H54 (cell line): ENCODE results near the gene MVP.
"Not testable (repeated sequence)": the region's sequence is repeated elsewhere in the genome, so short reads cannot be mapped to it uniquely, and the experiment has no call there.

Experiments used
- DNase-seq: peaks from one replicate; pipeline ENCODE4 v3.0.0; 2011; ENCODE audit warnings: low spot score, mixed read lengths; ENCODE audit not compliant: insufficient read length
- FAIRE-seq: peaks from 3 replicates; lab custom pipeline; 2011; peaks lifted over from hg19 to GRCh38; lab: Jason Lieb, UNC
- POLR2A ChIP-seq: IDR thresholded peaks from 2 replicates; pipeline ENCODE4 v1.6.1; 2011; ENCODE audit warnings: low read depth, mild to moderate bottlenecking, low read length

Gene MVP

GRCh38 chr16:29849505-29849904, 29.2 kb downstream of the MVP start:
- DNase-seq (no peak), FAIRE-seq (no peak)
- TF ChIP-seq POLR2A, result no peak

DNA sequence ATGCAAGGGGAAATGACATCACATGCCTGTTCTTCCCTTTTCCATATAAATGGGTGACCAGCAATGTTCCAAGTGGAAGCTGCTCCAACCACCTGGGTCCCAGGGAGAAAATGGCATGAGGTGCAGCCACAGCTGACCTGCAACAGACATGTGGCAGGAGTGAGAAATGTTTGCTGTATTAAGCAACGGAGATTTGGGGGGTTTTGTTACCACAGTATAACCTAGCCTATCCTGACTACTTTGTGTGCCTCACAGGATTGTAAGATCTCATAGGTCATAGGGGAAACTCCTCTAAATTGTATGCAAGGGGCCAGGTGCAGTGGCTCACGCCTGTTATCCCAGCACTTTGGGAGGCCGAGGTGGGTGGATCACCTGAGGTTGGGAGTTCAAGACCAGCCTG, 30.7 kb downstream of the MVP start:
- no peak for FAIRE-seq
- no peak for TF ChIP-seq POLR2A
- DNase-seq, result no peak

GRCh38 chr16:29852654-29853053, 32.4 kb downstream of the MVP start:
- FAIRE-seq, result no peak
- DNase-seq, result no peak
- no peak for TF ChIP-seq POLR2A

DNA sequence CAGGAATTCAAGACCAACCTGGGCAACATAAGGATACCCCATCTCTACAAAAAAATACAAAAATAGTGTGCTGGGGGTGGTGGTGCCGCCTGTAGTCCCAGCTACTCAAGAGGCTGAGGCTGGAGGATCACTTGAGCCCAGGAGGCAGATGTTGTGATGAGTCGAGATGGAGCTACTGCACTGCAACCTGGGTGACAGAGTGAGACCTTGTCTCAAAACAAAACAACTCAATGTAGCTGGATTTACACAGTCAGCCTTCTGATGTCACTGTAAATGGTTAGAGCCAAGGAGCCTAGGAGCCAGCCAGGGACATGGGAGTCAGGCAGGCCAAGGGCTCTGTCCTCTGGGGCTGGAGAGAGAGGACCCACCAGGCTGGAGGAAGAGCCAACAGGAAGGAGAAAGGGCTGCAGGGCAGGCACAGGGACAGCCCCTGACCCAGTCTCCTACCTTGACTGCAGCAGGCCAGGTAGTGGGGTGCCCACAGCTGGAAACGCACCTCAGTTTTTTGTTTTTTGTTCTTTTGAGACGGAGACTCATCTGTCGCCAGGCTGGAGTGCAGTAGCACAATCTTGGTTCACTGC, 34.3 kb downstream of the MVP start:
- FAIRE-seq, result no peak
- no peak for DNase-seq
- TF ChIP-seq POLR2A, result no peak

- DNase-seq (no peak), FAIRE-seq (no peak)
These were observed 37.0 kb downstream of the MVP start for GRCh38 chr16:29857133-29857760.

GRCh38 chr16:29858149-29858849, 38.0 kb downstream of the MVP start:
- no peak for DNase-seq
- TF ChIP-seq POLR2A, result no peak
- FAIRE-seq, result no peak

More at GRCh38 chr16:29857133-29857760, 37.0 kb downstream of the MVP start:
- no peak for TF ChIP-seq POLR2A

- DNase-seq (no peak), FAIRE-seq (no peak)
- TF ChIP-seq POLR2A, result no peak
These were observed 38.7 kb downstream of the MVP start for GRCh38 chr16:29858974-29859373.

GRCh38 chr16:29860218-29860617, 40.0 kb downstream of the MVP start:
- TF ChIP-seq POLR2A, result no peak
- no peak for DNase-seq
- no peak for FAIRE-seq

DNA sequence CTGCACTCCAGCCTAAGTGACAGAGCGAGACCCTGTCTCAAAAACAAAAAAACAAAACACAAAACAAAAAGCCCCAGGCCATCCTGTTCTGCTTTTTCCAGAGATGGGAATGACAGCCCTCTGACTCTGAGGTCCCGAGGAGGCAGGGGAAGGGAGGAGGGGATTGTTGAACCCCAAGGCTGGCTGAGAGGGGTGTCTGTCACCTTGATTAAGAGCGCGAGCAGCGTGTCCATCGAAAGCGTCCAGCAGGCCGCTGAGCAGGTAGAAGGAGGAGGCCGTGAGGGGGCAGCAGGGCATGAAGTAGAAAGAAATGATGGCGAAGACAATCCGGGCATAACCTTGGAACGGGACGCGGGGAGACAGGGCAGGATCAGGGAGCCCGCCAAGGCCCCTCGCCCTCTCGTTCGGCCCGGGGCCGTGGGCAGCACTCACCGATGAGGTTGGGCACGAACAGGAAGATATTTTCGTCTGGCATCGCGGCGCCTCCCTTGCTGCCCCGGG, 42.2 kb downstream of the MVP start:
- FAIRE-seq (no peak), DNase-seq (no peak)
- no peak for TF ChIP-seq POLR2A

DNA sequence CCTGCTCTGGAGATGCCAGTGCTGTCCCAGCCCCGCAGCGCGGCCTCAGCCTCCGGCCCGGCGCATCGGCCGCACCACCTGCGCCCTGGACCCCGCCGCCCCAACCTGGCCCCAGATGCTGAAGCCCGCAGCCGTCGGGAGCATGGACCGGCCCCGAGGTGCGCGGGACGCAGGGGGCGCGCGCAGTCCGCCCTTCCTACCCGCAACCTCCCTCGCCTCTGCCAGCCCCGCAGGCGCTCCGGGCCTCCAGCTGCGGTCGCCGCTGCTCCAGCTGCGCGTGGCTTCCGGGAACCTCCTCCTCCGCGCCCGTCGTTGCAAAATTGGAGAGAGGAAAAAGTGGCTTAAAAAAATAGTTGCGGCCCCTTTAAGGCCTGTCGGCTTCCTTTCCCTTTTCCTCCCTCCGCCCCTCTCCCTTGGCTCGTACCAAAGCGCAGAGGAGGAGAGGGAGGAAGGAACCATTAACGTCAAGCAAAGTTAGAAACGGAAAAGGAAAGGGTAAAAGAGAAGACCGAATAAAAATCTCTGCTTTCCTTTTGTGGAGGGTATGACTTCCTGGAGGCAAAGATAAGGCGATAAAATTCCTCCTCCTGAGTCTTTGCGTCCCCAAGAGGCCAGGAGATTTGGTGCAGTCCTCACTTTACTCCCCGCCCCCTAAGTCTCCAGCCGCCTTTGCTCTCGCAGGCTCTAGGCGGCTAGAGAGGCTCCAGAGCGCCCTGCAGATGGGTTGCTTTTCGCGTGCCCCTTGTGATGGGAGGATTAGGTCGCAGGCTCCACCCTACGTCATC, 42.8 kb downstream of the MVP start, which contains the start of gene CDIPT:
CDIPT (minus strand) TSS at position 343 of the 785 bp plus-strand sequence. CDS start 369 bp downstream, outside the sequence.
- DNase-seq, result peak; percentile 77
- peak; percentile 23 for FAIRE-seq
- peak; percentile 45 for TF ChIP-seq POLR2A

GRCh38 chr16:29863669-29863984, 43.4 kb downstream of the MVP start:
- DNase-seq (no peak), FAIRE-seq (no peak)
- TF ChIP-seq POLR2A, result no peak

- FAIRE-seq, result no peak
- no peak for DNase-seq
- TF ChIP-seq POLR2A, result no peak
These were observed 43.9 kb downstream of the MVP start for GRCh38 chr16:29864205-29864604.

- no peak for TF ChIP-seq POLR2A
- DNase-seq (peak; percentile 29), FAIRE-seq (no peak)
These were observed 48.2 kb downstream of the MVP start for GRCh38 chr16:29868396-29869009.

DNA sequence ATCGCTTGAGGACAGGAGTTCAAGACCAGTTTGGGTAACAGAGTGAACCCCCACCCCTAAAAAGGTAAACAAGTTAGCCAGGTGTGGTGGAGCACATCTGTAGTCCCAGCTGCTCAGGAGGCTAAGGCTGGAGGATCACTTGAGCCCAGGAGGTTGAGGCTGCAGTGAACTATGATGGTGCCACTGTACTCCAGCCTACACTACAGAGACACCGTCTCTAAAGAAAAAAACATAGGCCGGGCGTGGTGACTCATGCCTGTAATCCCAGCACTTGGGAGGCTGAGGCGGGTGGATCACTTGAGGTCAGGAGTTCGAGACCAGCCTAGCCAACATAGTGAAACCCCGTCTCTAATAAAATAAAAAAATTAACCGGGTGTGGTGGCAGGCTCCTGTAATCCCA, 48.8 kb downstream of the MVP start:
- not testable (repeated sequence) for FAIRE-seq, DNase-seq
